ENCODE data around the gene FYN.
A peak's percentile ranks its signal among the peaks of the same experiment; 100 is the strongest.
"Not testable (repeated sequence)": the region's sequence is repeated elsewhere in the genome, so short reads cannot be mapped to it uniquely, and the experiment has no call there.

The FYN gene

DNA sequence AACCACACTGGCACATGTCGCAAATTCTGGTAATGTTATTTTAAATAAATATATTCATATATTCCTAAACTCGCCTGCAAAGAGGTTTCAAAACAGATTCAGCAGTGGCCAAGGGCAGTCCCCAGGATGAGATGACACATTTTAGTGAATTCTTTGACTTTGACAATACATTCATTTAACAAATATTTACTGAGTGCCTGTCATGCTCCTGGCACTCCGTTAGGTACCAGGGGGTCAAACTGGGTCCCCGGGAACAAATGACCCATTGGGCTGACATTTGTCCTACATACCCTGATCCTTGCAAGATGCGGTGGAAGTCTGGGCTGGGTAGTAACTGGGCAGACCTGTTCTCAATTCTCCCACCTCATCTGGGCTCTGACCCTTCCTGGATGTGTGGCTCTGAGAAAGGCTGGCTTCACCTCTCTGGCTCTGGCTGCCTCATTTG lies 74.9 kb downstream of the FYN start:
- no peak for DNase-seq (ENCODE audit: low read depth)
- H3K4me3 ChIP-seq (ENCODE audit: low read depth, low read length): no peak overlapping the region

DNA sequence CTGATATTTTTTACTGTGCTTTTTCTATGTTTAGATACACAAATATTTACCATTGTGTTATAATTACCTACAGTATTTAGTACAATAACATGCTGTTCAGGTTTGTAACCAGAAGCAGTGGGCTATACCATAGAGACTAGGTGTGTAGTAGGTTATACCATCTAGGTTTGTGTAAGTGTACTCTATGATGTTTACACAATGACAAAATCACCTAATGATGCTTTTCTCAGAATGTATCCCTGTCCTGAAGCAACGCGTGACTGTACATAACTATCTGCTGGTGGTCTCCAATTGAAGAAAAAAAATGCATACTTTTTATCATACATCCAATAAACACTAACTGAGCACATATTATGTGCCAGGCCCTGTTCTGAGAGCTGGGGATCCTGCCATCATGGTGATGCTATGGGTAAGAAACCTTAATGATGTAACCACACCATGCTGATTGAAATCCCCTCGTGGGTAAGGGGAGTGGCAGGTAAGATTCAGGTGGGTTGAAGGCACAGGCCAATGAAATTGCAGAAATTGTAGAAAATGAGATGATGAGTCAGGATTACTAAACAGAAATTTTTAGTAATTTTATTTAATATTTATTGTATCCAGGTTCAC lies 76.8 kb downstream of the FYN start:
- no peak for DNase-seq (ENCODE audit: low read depth)
- H3K4me3 ChIP-seq (ENCODE audit: low read depth, low read length): no peak overlapping the region

DNA sequence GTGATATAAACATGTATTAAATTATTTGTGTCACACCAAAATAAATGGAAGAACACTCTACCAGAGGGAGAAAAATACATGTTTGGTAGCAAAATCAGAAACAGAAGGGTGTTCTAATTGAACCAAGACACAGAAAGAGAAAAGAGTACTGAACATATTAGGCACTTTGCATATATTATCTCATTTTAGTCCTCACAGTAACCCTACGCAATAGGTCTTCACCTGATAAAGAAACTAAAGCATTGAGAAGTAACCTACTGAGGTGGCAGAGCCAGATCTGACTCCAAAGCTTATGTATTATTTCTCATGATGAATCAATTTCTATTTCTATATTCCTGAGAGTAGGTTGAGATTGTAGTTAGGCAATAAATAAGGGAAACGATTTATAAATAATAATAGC lies 77.7 kb downstream of the FYN start:
- no peak for DNase-seq (ENCODE audit: low read depth)
- no peak overlapping the region for H3K4me3 ChIP-seq (ENCODE audit: low read depth, low read length)

DNA sequence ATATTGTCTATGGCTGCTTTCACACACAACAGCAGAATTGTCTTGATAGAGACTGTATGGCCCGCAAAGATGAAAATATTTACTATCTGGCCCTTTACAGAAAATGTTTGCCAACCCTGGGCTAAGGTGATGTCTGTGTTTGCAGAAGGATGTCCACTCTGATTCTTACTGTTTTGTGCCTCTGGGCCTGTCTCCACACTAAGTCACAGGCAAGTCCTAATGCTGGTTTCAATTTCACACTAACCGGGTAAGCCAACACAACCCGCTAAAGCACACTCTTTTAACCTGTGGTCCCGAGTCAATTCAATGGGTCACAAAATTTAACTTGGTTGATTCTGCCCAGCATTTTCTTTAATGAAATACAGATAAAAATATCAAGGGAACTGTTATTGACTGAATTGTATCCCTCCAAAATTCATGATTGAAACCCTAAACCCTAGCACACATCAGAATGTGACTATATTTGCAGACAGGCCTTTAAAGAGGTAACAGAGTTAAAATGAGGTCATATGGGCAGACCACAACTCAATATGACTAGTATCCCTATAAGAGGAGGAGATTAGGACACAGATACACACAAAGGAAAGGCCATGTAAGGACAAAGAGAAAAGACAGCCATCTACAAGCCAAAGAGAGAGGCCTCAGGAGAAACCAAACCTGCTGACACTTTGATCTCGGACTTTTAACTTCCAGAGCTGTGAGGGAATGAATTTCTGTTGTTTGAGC lies 78.4 kb downstream of the FYN start:
- DNase-seq (ENCODE audit: low read depth): no peak

DNA sequence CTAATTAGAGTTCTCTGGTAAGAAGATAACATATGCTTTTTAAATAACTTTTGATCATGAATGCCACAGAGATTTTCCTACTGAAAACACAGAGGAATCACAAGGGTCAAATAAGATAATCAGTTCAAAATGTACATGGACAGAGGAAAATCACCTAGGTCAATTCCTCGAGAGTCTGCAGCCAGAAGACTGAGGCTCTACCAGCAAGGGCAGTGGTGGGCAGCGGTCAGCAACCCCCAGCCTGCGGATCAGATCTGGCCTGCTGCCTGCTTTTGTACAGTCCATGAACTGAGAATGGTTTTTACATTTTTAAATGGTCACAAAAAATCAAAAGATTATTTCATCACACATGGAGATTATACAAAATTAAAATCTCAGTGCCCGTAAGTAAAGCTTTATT lies 79.0 kb downstream of the FYN start:
- no peak overlapping the region for H3K4me3 ChIP-seq (ENCODE audit: low read depth, low read length)
- no peak for DNase-seq (ENCODE audit: low read depth)

More for the DNA sequence above, 78.4 kb downstream of the FYN start:
- H3K4me3 ChIP-seq (ENCODE audit: low read depth, low read length): no peak overlapping the region

DNA sequence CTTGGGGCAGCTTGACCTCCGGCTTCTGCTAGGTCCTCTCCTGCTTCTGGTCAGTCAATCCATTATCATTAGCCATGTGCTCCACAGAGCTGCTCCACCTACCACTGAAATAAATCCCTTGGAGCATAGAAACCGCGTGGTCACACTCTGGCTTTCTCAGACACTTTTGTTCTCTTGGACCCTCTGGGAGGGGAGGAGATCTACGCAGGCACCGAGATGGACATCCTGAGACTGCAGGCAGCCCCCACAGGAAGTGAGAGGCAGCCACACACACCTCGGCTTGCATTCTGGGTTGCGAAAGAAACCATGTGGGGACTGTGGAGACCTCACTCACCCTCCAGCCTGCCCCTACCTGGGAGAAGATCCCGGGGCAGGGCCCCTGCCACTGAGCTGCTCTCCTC lies 79.5 kb downstream of the FYN start:
- no peak for DNase-seq (ENCODE audit: low read depth)
- no peak overlapping the region for H3K4me3 ChIP-seq (ENCODE audit: low read depth, low read length)

DNA sequence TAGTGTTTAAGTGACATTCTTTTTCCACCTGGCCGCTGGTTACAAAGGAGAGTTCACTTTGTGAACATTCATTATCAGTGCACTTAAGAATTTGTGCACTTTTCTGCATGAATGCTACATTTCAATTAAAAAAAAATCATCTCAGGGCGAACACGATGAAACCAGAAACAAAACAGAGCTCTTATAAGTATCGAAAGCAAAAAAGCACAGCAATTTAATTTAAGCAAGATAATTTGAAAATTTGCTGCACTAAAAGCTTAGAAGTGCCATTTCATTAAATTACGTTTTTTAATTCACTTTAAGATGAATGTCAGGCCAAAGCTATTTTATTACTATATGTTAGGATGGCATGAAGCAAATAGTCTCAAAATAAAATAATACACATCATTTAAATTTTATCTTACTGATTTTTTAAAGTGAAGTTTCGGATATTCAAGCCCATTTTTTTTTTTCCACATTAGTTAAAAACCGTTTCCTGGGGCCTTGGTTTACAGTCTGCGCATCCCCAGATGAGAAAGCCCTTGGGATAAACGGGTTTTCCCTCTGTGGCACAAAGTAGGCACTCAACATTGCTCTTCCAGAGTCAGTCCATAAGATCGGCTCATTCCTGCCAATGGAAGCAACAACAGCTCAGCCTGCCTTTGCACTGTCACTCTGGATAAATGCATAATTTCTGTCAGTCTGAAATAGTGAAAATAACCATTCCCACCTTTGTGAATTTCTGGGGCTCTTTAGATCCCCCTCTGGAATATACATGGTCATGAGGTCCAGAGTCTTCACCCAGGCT lies 80.1 kb downstream of the FYN start:
- DNase-seq (ENCODE audit: low read depth): no peak
- no peak overlapping the region for H3K4me3 ChIP-seq (ENCODE audit: low read depth, low read length)

DNA sequence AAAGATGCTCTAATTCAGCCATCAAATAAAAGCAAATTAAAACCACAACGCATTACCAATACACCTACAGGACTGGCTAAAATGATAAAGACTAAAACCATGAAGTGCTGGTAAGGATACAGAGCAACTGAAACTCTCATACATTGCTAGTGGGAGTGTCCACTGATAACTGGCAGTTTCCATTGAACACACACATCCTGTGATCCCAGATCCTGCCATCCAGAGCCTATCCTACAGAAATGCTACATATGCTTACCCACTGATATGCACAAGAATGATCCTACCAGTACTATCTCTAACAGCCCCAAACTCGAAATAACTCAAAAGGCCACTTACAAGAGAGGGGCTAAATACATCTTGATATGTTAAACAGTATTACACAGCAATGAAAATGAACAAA lies 81.0 kb downstream of the FYN start:
- DNase-seq (ENCODE audit: low read depth): no peak
- no peak overlapping the region for H3K4me3 ChIP-seq (ENCODE audit: low read depth, low read length)

DNA sequence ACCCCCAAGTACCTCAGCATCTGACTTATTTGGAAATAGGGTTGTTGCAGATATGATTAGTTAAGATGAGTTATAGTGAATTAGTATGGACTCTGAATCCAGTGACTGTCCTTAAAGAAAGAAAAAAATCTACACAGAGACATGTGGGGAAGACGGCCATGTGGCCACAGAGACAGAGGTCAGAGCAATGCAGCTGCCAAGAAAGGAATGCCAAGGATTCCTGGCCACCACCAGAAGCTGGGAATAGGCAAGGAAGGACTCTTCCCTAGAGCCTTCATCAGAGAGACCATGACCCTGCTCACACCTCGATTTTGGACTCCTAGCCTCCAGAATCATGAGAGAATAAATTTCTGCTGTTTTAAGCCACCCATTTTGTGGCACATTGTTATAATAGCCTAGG lies 81.8 kb downstream of the FYN start:
- no peak overlapping the region for H3K4me3 ChIP-seq (ENCODE audit: low read depth, low read length)
- no peak for DNase-seq (ENCODE audit: low read depth)

DNA sequence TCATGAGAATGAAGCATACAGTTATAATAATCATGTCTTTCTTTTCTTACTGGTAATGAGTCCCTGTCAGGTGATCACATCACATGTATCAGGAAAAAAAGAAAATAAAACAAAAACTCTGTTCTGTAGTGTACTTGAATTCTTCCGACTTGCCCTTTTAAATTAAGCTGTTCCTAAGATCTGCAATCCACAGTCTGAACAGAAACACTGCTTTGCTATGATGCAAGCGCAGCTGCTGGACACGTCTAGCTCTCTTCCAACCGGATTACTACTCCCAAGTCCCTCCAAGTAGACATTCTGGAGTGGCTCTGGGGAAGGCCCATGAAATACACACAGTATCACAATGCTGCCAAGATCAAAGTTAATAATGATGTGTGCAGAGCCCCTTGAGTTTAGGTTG lies 83.7 kb downstream of the FYN start:
- no peak overlapping the region for H3K4me3 ChIP-seq (ENCODE audit: low read depth, low read length)
- DNase-seq (ENCODE audit: low read depth): peak; percentile 80

DNA sequence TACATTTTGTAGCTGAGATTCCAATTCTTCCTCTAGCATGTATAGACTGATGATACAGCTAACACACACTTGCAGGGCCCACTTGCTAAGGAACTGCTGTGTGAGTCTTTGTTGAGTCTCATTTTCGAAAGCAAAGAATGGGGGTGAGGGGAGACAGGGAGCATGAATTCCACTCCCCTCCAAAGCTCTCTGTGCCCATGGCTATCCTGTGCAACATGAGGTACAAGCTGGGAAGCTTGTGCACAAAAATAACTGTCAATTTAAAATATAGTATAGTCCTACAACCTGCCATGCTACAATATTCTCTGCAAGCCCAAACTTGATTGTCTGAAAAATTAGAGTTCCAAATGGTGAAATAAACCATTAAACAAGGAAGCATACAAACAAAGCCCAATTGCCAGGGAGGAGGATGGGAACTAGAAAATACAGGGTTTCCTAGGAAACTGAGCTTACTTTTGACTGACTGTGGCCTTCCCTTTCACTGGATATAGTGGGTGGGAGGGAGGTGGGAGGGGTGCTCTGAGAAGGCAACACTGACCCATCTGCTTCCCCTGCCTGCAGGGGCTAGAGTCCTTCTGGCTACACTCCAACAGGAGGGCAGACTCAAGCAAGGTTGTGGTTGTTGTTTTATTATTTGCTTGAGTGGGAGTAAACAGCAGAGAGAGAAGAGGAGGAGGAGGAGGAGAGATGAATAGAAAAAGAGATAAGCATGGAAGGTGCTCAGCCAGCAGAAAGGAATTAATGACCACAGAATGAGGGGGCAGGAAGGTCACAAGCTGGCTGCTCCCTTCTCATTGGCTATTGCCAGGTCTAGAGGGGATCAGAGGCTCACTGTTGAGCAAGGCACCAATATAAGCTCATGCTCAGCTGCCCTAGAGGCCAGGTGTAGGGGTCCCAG lies 84.6 kb downstream of the FYN start:
- no peak for DNase-seq (ENCODE audit: low read depth)

DNA sequence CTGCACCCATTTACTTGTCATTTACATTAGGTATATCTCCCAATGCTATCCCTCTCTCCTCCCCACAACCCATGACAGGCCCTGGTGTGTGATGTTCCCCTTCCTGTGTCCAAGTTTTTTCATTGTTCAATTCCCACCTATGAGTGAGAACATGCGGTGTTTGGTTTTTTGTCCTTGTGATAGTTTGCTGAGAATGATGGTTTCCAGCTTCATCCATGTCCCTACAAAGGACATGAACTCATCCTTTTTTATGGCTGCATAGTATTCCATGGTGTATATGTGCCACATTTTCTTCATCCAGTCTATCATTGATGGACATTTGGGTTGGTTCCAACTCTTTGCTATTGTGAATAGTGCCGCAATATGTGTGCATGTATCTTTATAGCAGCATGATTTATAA lies 87.1 kb downstream of the FYN start:
- not testable (repeated sequence) for H3K4me3 ChIP-seq (ENCODE audit: low read depth, low read length)

More for the DNA sequence above, 84.6 kb downstream of the FYN start:
- no peak overlapping the region for H3K4me3 ChIP-seq (ENCODE audit: low read depth, low read length)

DNA sequence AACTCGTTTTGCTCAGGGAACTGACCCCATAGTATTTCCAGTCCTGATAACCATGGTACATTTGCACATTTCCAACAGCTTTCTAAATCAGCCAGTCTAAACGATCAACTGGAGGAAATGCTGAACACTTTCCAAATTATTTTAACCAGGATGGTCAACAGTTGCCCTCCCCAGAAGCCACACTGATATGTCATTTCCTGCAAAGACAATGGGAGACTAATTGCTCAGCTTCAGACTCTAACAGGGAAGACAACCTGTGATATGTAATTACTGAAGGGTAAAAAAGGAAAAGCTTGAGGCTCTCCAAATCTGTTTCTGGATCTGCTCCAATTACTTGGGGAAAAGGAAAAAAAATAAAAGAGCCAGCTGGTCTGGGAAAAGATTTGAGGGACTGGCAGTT lies 88.8 kb downstream of the FYN start:
- DNase-seq (ENCODE audit: low read depth): no peak
- no peak overlapping the region for H3K4me3 ChIP-seq (ENCODE audit: low read depth, low read length)

More for the DNA sequence above, 87.1 kb downstream of the FYN start:
- not testable (repeated sequence) for DNase-seq (ENCODE audit: low read depth)

DNA sequence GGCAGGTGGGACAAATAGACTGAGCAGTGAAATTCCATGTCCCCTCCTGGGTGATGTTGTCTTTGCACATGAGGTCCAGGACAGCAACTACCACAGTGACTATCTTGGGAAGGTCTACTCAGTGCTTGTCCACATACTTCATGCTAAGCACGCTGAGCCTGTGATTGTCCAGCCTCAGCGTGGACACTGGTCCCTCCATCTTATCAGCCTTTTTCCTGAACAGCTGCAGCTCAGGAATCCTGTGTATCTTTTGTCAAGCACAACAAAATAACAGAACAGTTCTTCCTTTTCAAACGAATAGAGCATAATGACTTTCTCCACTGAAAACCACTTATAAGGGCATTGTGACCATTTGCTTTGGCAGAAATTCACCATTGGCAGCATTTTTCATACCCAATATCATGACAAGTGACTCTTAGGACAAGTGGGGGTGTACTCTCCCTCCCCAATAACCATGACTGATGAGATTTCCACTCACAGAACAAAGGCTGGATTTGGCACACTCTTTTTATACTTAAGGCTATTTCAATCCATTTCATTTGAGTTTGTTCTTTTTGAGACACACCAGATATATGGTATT lies 90.3 kb downstream of the FYN start:
- no peak overlapping the region for H3K4me3 ChIP-seq (ENCODE audit: low read depth, low read length)
- no peak for DNase-seq (ENCODE audit: low read depth)

DNA sequence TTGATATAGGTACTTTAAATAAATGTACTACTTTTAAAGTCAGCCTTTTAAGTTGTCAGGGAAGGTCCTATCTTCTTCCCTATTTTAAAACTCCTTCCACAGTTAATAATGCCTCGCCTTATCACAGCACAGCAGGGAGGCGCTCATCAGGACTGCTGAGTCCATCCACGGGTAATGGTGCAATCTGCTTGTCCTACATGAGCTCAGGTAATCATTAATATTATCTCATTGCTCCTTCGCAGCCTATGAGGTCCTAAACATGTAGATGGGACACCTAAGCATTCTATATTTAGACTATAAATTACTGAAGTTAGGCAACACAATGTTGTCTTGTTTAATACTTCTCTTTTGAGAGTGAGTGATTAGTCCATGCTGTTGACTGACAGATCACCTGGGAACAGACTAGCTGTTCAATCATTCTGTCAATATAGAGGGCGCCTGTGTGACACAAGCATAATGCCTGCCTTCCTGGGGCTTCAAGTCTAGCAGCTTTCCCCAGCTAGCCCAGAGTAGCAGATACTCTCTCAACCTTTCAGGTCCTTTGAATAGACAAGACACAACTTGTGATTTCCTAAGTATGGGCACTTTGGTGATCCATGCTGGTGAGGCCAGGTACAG lies 91.0 kb downstream of the FYN start:
- H3K4me3 ChIP-seq (ENCODE audit: low read depth, low read length): no peak overlapping the region
- DNase-seq (ENCODE audit: low read depth): no peak

DNA sequence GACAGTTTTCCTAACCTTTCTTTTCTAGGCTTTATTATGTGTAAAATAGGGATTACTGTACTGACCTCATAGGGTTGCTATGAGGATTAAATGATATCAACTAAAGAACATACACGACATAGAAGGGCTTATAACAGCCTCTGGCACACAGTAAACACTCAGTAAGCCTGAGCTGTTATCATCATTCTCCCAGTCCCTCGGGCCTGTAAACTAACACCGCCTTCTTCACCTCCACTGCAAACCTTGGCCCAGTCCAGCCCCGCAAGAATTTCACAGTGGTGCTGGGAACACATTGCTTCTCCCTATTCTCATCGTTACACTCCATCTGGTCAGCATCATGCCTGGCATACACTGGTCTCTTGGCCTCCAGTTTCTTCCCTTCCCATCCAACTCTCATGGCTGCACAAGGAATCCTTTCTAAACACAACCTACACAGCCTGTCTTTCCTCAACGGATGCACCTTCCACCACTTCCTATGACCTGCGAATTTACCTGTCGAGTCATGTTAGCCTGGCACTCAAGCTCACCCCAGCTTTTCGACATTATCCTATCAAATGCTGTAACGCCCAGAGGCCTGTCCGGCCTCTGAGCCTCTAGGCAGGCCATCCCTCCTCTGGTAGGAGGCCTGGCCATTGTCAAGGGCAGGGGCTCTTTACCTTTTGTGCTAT lies 92.1 kb downstream of the FYN start:
- peak; percentile 86 for DNase-seq (ENCODE audit: low read depth)

DNA sequence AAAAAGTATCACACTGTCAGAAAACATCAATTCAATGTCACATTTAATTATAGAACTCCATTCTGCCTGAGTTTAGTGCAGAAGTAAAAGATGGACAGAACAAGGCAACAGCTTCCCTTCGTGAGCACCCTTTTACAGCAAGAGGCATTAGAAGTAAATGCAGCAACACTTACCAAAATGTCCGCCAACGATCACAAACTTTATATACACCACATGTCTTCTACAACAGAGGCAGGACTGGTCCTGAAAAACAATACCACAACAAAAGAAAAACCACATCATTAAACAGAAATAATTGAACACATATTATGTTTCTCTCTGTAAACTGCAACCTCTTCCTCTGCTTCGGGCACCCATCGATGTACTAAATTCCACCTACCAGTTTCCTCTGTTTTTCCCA lies 92.9 kb downstream of the FYN start:
- no peak overlapping the region for H3K4me3 ChIP-seq (ENCODE audit: low read depth, low read length)
- DNase-seq (ENCODE audit: low read depth): no peak

More for the DNA sequence above, 92.1 kb downstream of the FYN start:
- no peak overlapping the region for H3K4me3 ChIP-seq (ENCODE audit: low read depth, low read length)

DNA sequence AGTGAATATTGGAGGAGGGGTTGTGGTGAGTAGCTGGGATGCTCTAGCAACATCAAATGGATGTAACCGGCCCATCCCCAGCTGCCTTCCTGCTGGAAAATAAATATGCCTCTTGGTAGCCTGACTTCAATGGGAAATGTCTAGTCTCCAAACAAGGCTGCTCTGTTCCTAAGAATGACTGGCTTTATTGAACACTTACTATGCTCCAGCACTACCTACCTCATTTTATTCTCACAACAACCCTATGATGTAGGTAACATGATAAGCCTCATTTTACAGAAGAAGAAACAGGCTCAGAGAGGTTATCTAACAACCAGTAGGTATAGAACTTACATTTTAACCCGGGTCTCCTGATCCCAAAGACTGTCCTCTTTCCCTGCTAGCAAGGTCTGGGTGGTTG lies 93.6 kb downstream of the FYN start:
- DNase-seq (ENCODE audit: low read depth): no peak
- no peak overlapping the region for H3K4me3 ChIP-seq (ENCODE audit: low read depth, low read length)

Data from skeletal muscle cell (primary cell).